Stimulated activated naive CD4-positive, alpha-beta T cell treated with Interleukin-2 at 50 U/mL for 16 hours (primary cell): ENCODE results near the gene GRM5.

Experiments used
- DNase-seq: peaks from one replicate; lab custom pipeline; 2025; lab: John Stamatoyannopoulos, UW

Gene GRM5

DNA sequence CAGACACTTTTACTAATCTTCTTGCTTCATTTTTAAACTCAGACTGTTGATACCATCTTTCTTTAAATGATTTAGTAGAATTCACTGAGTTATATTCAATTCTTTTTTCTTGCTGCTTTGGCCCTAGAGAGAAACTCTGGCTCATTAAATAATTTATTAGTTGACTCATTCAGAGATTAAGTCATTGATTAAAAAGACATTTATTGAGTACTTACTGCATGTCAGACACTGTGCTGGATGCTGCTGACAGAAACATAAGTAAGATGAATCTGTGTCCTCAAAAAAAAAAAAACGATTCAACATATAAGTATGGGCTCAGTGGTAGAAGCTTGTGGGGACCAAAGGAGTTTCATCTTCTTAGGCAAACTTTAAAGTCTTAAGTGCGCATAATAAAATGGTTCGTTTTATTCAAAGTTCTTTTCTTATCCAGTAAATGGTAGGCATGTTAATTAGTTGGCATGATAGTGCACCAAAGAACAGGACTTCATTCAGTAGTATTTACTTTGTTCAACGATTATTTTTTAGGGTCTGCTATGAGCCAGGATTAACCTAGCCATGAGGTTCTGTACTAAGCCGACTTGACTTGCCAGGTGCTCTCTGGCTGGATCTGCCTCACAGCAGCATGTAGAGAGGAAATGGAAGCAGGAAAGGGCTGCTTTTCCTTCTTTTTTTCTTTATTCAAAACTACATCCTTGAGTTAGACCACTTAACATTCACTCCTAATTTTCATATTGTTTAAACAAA, 447.3 kb downstream of the GRM5 start:
- DNase-seq = no peak

DNA sequence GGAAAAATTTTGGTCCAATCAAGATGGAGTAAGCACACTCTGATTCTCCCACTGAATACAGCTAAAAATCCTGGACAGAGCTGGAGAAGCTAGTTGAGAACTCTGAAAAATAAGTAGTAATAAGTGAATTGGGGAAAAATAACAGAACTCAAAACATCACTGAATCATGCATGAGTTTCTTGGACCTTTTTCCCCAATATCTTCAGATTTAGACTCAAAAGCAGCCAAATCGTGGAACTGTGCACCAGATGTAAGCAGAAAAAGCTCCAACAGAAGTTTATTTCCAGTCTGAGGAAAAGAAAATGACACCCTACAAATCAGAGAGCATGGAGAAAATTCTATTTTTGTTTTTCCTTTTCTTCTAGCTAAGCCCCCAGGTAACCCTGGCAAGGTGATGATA, 448.6 kb downstream of the GRM5 start:
- no peak for DNase-seq

DNA sequence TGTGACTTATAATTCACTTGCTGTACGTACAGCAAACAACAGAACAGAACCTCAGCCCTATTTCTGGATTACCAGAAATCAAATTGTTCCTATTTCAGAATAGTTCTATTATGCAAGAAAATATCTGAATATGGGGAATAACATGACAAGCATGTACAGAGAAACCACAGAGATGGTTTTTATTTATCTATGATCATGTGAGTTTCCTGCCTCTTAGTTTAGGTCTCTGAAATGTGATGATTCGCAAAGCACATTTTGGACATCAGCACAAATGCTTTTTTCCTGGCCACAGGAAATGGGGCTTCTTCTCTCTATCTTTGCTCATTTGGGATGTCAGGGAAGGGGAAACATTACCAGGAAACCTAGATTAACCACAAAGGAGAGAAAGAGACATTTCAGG, 461.5 kb downstream of the GRM5 start:
- DNase-seq = no peak

- no peak for DNase-seq
Observed at GRCh38 chr11:88603091-88603867, 462.5 kb downstream of the GRM5 start.

DNA sequence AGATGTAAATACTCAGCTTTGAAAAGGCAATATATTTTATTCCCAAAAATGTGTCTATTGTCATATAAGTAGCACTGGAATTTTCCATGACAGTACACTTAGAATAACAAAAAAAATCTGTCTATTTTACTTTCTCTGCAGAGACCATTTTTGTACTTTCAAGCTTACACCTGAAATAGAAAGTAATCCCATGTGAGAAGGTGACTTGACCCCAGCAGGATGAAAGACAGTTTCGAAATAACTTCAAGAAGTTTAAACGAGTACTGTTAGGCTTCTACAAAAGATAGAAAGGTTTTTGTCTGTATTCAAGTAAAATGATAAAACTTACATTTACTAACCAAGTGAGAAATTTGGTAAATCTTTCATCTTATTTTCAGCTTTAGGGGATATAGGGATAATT, 468.4 kb downstream of the GRM5 start:
- no peak for DNase-seq

DNA sequence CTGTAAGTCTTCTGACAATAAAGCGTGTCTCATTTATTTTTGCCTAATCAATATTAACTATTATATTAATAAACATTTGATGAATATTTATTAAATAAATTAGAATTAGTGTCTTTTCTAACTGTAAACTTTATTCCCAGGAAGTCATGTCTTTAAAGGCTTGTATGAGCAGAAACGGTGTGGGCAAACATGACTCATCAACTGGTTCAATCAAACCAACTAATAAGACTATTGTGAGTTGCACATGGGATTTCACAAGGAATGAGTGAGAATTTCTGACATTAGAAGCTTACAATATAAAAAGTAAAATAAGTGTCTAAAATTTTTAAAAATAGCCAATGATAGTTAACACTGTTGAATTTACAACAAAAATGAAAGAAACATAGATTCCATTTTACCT, 469.0 kb downstream of the GRM5 start:
- no peak for DNase-seq

- no peak for DNase-seq
Observed at GRCh38 chr11:88594274-88594950, 471.4 kb downstream of the GRM5 start.

DNA sequence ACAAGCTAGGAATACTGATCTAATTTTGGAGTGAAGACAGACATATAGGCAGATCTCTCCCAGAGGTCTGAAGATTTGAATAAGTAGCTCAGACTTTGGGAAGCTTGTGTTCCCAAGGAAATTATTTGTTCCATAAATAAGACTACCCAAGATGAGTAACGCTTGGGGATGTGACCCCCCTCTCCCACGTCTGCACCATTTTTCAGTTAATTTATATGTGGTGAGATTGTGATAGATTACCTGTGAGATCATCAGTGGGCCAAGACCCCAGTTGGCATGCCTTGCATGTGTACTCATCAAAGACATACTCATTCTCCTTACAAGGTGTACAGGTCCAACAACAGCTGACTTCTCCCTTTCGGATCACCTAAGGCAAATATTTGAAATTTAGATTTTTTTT, 475.4 kb downstream of the GRM5 start:
- no peak for DNase-seq

DNA sequence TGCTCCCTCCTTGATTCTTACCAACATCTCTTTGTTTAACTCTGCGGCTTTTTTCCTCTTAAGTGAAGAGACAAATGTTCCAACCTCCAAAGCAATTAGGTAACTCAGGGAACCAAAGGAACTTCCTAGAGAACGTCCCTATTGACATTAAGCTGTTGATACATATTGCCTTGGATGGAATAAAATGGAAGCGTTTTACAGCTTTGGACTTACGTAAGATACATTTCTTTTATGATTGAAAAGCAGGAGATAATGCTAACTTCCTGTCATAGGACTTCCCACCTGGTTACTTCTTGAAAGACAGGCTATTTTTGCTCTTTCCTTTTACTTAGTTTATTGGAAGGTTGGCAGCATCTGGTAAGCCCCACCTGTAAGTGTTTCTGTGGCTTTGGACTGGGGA, 482.5 kb downstream of the GRM5 start:
- no peak for DNase-seq

- DNase-seq = no peak
Observed at GRCh38 chr11:88579466-88579865, 486.3 kb downstream of the GRM5 start.

- no peak for DNase-seq
Observed at GRCh38 chr11:88576741-88577140, 489.0 kb downstream of the GRM5 start.

- no peak for DNase-seq
Observed at GRCh38 chr11:88575916-88576315, 489.9 kb downstream of the GRM5 start.

DNA sequence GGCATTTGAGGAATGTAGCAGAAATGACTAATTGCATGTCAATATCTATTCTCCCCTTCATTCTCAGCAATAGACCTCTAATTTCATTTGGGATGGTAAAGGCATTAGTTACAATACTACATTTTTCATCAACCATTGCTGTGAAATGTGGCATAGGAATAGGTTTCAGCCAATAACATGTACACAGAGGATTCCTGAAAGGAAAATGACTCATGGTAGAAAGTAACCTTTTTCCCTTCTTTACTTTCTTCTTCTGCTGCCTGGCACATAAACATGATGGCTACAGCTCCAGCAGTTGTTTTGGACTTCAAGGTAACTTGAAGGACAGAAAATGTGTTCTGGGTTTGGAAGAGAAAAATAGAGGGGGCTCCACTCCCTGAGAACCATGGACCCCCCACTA, 496.4 kb downstream of the GRM5 start:
- DNase-seq = no peak

DNA sequence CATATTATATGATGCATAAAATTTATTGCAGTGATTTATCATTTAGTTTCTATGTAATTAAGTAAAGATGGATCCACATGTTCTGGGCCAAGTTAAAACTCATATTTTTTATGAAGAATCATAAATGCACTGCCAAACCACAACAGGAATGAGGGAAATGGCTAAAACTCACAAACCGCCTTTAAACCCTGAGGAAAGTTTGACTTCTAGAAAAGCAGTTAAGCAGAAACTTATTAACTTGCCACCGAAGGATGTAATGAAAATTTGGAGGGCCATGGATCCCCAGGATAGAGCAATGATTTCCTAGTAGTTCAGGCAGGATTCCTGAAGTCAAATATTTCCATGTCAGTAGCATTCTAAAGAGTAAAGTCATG, 510.0 kb downstream of the GRM5 start:
- DNase-seq = no peak

DNA sequence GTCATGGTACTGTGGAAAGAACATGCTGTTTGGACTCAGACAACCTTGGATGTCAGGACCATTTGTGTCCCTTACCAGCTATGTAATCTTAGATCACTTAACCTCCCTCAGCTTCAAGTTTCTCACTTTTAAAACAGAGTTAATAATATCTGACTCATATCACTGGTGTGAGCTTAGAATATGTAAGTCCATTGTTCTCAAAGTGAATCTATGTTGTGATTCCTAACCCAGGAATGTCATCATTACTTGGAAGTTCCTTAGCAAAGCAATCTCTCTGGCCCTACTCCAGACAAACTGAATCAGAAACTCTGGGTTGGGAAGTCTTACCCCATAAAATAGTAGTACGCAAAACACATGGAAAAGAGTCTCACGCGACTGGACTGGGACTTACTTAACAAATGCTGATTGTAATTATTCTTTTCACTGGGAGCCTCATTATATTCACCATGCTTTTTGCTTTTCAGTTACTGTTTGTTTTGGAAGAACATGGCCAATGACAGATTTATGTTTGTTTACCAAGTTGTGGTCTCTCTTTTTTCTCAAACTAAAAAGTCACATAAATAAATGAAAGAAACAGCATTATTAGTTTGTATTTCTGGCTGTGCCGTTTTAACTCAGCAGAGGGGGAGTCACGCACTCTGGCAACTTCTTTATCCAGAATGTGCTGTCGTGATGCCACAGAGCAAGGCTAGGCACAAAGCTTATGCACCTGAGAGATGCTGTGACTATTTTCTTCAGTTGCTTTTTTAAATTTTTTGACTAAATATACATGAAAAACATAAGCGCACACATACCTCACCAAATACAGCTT, 510.6 kb downstream of the GRM5 start:
- DNase-seq = no peak

DNA sequence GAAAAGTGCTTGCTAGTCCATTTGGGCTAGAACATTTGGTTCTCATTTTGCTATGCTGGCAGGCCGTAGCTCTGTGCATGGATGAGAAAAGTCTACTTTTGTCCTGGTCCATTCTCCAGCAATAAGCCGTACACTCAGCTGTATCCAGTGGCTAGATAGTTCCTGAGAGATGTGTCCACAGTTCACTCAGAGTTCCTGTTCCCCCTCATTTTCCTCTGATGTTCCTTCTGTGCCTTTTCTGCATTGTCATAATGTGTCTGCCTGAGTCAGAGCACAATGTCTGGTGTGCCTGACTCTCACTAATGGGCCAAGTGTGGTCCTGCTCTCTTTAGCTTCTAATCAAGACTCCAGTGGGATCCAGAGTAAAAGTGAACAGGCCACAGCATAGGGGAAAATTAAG, 512.6 kb downstream of the GRM5 start:
- no peak for DNase-seq

GRCh38 chr11:88552379-88553062, 513.3 kb downstream of the GRM5 start:
- DNase-seq = peak; percentile 7

GRCh38 chr11:88544656-88545280, 521.0 kb downstream of the GRM5 start:
- DNase-seq = no peak

DNA sequence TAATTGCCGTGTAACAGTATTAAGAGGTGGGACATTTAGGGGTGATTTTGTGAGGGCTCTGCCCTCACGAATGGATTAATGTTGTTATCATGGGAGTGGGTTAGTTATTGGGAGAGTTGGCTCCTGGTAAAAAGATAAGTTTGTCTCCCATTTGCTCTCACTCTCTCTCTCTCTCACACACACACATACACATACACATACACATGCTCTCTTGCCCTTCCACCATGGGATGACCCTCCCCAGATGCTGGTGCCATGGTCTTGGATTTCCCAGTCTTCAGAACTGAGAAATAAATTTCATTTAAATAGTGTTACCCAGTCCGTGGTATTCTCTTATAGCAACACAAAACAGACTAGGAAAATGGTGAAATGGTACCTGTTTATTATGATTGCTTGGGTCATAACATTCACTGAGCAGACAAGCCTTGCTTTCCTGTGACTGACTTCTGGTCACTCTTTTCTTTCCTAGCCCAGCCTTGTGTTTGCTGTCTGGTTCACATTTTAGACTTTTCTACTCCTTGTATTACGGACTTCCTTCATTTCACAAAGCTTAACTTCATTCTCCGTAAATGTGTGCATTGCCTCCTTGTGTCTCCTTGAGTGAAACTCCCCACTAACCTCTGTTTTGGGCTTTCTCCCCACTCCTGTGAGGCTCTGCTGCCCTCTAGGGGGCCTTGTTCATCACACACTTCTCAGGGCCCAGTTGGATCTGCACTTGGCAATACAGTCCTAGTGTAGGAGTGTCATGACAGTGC, 521.7 kb downstream of the GRM5 start:
- peak; percentile 65 for DNase-seq

- no peak for DNase-seq
Observed at GRCh38 chr11:88541006-88541405, 524.8 kb downstream of the GRM5 start.
